Germinal center (tissue), 1 donor: ENCODE results near the gene KCNC4.

Experiments used
- DNase-seq: peaks from one replicate; pipeline ENCODE4 v3.0.0; 2012; ENCODE audit warnings: mixed read lengths, low spot score

KCNC4 gene

DNA sequence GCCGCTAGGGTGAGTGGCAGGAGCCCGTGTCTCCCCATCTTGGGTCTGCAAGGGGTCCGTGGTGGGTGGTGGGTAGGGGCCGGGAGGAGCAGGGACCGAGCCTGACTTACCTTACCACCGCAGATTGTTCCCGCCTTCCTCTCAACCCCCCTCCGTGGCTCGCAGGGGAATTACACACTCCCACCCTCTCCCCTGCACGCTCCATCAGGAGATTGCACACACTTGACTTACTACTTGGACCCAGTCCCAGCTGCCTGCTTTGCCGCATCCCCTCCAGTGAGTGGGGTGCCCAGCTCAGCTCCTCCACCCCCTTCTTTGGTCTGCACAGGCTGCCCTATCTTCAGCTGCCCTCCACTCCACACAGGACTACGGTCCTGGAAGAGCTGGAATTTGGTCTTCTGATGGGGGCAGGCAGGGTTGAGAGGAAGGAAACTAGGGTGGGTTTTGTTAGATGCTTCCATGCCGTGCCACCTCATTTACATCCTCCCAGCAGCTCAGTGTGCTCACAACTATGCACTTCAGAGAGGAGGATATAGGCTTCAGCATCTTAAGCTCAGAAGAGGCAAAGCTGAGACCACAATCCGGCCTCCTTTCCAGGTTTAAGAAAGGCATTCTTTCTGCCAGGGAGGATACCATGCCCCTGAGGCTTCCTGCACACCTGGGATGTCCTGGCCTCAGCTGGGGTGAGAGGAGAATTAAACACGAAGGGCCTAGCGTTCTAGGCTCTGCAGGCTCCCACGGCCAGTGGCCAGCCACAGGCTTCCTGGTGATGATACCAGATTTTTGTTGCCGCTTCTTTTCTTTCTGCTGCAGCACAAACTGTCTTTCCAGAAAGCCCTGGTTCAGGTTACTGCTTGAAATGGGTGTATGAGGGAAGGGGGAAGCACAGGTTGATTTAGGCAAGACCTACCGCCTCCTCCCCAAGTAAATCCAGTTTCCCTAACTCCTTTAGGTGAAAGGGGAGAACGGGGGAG lies 2.3 kb downstream of the KCNC4 start:
- peak; percentile 16 for DNase-seq

GRCh38 chr1:110213143-110213540 lies 3.0 kb downstream of the KCNC4 start:
- no peak for DNase-seq

DNA sequence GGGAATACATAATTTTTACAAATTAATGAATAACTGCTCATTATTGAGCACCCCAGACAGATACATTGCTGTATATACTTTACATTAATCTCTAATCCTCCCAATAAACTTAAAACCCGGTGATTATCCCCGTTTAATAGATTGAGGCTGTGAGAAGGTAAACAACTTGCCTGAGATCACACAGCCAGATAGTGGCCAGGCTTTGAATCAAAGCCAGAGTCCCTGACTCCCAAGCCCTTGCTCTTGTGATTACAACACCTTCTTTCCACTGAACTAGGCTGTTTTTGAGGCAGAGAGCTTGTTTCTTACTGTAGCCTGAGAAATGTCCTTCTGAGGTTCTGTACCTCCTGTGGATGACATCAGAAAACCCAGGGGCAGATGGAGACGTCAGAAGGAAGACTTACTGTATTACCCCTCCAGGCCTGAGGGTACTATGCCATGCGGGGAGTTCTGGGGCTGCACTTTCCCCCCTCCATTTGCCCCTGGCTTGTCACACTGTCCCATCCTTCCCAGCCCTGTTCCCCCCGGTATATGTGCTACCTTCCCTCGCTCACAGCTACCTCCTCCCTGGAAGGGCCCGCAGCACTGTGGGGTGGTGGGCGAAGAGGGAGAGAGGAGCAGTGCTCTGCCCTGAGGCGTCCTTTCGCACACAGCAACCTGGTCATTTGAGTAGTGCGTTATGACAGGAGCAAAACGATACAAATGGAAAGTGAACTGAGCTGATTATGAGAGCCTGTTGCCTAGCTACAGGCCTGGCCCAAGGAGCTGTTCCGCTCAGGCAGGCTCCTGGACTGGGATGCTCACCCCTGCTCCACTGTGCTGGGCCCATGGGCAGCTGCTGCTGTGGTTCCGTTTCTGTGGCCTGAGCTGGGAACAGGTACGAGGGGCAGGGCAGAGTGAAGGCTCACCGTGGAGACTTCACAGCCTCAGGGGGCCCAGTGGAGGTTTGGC lies 4.6 kb downstream of the KCNC4 start:
- DNase-seq, result no peak

DNA sequence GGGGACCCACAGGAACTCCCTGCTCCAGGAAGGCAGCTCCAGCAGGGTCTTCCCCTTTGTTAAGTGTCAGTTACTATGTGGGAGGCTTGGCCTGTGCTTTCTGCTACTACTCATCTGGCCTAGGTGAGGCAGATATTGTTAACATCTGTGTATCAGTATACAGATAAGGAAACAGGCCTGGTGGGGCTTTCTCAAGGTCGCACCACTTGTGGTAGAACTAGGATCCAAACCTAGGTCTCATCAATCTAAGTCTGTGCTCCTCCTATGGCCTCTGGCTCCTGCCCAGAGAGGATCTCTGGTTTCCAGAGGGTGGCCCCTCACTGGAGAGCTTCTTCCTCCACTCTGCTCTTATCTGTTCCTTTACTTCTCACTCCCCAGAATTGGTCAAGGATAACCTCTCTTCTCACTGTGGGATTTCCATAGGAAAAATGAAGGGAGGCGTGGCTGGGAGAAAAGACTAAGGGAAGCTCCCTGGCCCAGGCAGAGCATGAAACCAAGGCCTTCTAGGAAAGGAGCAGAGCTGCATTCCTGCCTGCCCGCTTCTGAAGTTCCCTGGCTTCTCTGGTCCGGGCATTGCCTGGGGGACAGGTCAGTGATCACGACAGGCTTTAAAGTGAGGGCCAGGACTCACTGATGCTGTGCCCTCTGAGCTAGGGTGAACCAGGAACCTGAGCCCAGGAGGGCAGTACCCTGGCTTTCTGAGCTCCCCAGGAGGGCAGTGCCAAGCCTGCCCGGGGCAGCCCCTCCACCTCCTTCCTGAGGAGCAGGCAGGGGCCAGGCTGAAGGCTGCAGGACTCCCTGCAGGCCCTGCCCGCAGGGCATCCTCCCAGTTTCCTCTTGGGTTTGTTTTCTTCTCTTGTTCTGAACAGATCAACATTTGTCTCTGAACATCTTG lies 5.8 kb downstream of the KCNC4 start:
- DNase-seq, result no peak

- no peak for DNase-seq
These were observed 6.8 kb downstream of the KCNC4 start for GRCh38 chr1:110216844-110217444.

DNA sequence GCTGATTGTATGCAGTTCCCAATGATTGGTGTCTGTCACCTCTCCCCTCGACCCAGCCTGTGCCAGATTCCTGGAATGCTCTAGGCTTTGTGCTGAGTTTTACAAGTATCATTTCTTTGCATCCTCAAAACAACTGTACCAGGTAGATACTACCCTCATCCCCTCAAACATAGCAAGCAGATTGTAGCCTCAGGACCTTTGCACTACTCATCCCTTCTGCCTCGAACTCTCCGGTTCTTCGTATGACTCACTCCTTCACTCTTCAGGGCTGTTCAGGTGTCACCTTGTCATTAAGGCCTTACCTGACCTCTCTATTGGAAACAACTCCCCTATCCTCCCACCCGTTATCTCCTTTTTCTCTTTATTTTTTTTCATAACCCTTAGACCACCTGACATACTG lies 8.0 kb downstream of the KCNC4 start:
- no peak for DNase-seq

- no peak for DNase-seq
These were observed 8.6 kb downstream of the KCNC4 start for GRCh38 chr1:110218739-110219138.

DNA sequence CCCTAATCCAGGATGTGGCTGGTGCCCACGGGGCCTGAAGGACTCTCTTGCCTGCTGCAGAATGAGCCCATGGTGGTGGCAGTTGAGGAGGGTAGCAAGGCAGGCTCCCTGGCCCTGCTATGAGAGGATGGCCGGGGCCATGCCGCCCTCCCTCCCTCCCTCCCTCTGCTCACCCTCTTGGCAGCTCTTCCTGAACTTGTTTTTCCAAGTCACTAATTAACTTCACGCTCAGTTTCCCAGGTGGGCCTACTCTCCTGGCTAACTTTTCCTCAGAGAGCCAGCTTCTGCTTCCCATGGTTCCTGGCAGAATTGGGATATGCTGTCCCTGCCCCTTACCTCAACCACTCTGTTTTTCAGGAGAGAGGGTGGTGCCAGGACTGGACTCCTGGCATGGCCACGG lies 10.2 kb downstream of the KCNC4 start:
- no peak for DNase-seq

GRCh38 chr1:110221119-110221518 lies 11.0 kb downstream of the KCNC4 start:
- no peak for DNase-seq

GRCh38 chr1:110223127-110223526 lies 13.0 kb downstream of the KCNC4 start:
- DNase-seq, result no peak

- DNase-seq, result no peak
These were observed 13.5 kb downstream of the KCNC4 start for GRCh38 chr1:110223581-110223980.

DNA sequence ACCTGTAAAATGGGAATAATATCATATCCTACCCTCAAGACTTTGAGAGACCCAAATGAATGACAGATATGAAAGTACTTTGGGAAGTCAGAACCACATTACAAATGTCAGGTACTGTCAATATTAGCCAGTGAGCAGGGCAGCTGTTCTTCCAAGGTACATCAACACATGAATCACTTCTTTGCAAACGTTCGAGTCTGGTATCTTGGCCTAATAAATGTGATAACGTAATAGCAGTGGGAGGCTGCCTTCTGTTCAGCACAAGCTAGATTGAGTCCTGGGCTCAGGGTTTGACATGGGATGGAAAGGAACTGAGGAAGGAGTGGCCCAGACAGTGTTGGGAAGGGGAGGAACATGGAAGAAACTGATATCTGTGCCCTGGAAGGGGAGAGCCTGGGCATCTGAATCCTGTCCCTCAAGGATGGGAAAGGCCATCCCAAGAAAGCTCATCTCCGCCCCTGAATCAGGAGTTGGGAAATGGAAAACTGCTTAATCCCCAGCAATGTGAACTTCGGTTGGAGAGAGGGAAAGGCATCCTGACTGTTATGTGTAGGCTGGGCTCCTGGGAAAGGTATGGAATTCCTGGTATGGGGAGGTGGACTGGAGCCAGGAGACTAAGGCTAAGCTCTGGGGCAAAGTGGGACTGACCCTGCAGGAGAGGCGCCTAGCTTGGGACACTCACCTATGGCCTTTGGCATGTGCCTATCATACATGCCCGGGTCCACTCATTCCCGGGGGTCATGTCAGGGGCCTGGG lies 14.3 kb downstream of the KCNC4 start:
- DNase-seq, result no peak

DNA sequence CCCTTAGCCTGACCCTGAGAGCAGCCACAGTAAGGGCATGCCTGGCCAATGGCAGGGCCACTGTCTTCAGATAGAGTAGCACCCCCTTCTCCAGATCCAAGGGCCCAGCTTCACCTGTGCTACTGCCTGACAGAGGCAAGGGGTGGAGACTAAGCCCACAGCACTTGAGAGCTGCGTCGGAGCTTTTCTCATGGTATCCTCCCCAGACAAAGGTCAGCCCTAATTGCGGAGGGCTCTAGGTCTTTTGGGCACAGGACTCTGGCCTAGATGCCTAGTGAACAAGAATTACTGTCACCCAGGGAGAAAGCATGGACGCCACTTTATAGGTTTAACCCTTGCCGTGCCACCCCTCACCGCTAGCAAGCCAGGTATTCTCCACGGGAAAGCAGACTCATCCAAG lies 15.1 kb downstream of the KCNC4 start:
- no peak for DNase-seq

- no peak for DNase-seq
These were observed 15.8 kb downstream of the KCNC4 start for GRCh38 chr1:110225756-110226404.

- DNase-seq, result no peak
These were observed 17.7 kb downstream of the KCNC4 start for GRCh38 chr1:110227774-110228173.

GRCh38 chr1:110228381-110228780 lies 18.3 kb downstream of the KCNC4 start:
- no peak for DNase-seq

GRCh38 chr1:110228869-110229268 lies 18.8 kb downstream of the KCNC4 start:
- no peak for DNase-seq

- DNase-seq, result no peak
These were observed 19.4 kb downstream of the KCNC4 start for GRCh38 chr1:110229348-110230001.

DNA sequence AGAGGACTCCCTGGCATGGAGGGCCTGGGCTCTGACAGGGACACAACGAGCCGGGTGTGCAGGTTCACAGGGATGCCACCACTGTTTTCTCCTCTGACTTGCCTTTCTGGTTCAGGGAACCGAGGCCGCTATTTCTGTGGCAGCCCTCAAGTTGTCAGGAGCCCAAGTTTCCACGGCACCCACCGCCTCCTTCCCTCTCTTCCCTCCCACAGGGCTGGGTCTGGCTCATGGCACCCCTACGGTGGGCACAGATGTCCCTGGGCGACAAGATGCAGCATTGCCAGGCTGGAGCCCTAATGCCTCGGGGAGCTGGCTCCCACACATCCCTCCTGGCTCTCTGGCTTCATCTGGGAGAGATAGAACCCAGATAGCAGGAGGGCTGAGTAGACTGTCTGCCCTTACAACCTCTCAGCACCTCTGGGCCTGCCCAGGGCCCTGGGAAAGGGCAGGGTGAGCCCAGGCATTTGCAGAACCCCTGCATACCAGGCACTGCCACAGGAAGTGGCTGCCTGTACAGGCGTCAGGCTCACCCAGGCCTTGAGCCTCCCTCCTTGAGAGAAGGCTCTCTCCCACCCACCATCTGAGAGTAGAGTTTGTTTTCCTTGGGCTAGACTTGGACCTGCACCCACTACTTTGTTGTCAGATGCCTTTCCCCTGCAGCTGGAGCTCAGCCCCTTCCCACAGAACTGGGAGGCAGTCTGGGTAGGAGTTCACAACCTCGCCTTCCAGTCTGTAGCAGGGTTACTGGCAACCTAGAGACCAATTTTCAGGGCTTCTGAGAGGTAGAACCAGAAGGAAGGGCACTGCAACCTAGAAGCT lies 20.5 kb downstream of the KCNC4 start:
- DNase-seq, result no peak
